ENCODE data around the gene ZNF536. TPM values are rescaled to one million over a fixed set of nuclear protein-coding genes. Genes with fewer than 3 reads are reported as not detected.

The ZNF536 gene
- total RNA-seq, 2 experiments from 2014 or later: not detected

- Mint-ChIP-seq H3K9me3 (no peaks in the 10 kb centered on the region), H3K4me3 (no peak overlapping the region), H3K36me3 (ENCODE audit: low read depth) (no peaks in the 10 kb centered on the region), H3K27me3 (no peaks in the 10 kb centered on the region), H3K4me1 (no peaks in the 10 kb centered on the region), H3K27ac (no peak overlapping the region)
- ChIA-PET CTCF (no interaction called here), POLR2A (no interaction called here)
- DNase-seq: no peak
Measured at GRCh38 chr19:30547246-30547645, 175.1 kb downstream of the ZNF536 start.

GRCh38 chr19:30549151-30549550 lies 177.0 kb downstream of the ZNF536 start:
- no peak overlapping the region for H3K27ac Mint-ChIP-seq
- DNase-seq: no peak
- H3K9me3 Mint-ChIP-seq: no peaks in the 10 kb centered on the region
- CTCF ChIA-PET: no interaction called here
- no peak overlapping the region for H3K4me3 Mint-ChIP-seq
- POLR2A ChIA-PET: no interaction called here
- no peaks in the 10 kb centered on the region for H3K36me3 Mint-ChIP-seq (ENCODE audit: low read depth)
- no peaks in the 10 kb centered on the region for H3K27me3 Mint-ChIP-seq
- no peaks in the 10 kb centered on the region for H3K4me1 Mint-ChIP-seq

GRCh38 chr19:30551271-30551670 lies 179.1 kb downstream of the ZNF536 start:
- no peak overlapping the region for H3K4me3 Mint-ChIP-seq
- no peaks in the 10 kb centered on the region for H3K4me1 Mint-ChIP-seq
- ChIA-PET POLR2A (no interaction called here), CTCF (no interaction called here)
- H3K27ac Mint-ChIP-seq: no peak overlapping the region
- H3K9me3 Mint-ChIP-seq: no peaks in the 10 kb centered on the region
- no peaks in the 10 kb centered on the region for H3K36me3 Mint-ChIP-seq (ENCODE audit: low read depth)
- no peak for DNase-seq
- H3K27me3 Mint-ChIP-seq: no peaks in the 10 kb centered on the region

- no peaks in the 10 kb centered on the region for H3K36me3 Mint-ChIP-seq (ENCODE audit: low read depth)
- POLR2A ChIA-PET: no interaction called here
- no peak overlapping the region for H3K4me3 Mint-ChIP-seq
- H3K27me3 Mint-ChIP-seq: no peaks in the 10 kb centered on the region
- no peaks in the 10 kb centered on the region for H3K4me1 Mint-ChIP-seq
- no peak for DNase-seq
- CTCF ChIA-PET: no interaction called here
- no peak overlapping the region for H3K27ac Mint-ChIP-seq
- no peaks in the 10 kb centered on the region for H3K9me3 Mint-ChIP-seq
Measured at GRCh38 chr19:30552593-30552992, 180.4 kb downstream of the ZNF536 start.

- CTCF ChIA-PET: no interaction called here
- Mint-ChIP-seq H3K27me3 (no peaks in the 10 kb centered on the region), H3K4me3 (no peak overlapping the region), H3K4me1 (no peaks in the 10 kb centered on the region), H3K27ac (no peak overlapping the region), H3K36me3 (ENCODE audit: low read depth) (no peaks in the 10 kb centered on the region), H3K9me3 (no peaks in the 10 kb centered on the region)
- DNase-seq: no peak
- POLR2A ChIA-PET: no interaction called here
Measured at GRCh38 chr19:30555075-30555790, 183.0 kb downstream of the ZNF536 start.

GRCh38 chr19:30555791-30556110 lies 183.6 kb downstream of the ZNF536 start:
- Mint-ChIP-seq H3K4me3 (no peak overlapping the region), H3K27me3 (no peaks in the 10 kb centered on the region), H3K27ac (no peak overlapping the region), H3K4me1 (no peaks in the 10 kb centered on the region), H3K9me3 (no peaks in the 10 kb centered on the region), H3K36me3 (ENCODE audit: low read depth) (no peaks in the 10 kb centered on the region)
- POLR2A ChIA-PET: no interaction called here
- DNase-seq: no peak
- CTCF ChIA-PET: no interaction called here

- DNase-seq: no peak
- H3K36me3 Mint-ChIP-seq (ENCODE audit: low read depth): no peaks in the 10 kb centered on the region
- ChIA-PET POLR2A (no interaction called here), CTCF (no interaction called here)
- H3K4me3 Mint-ChIP-seq: no peak overlapping the region
- H3K9me3 Mint-ChIP-seq: no peaks in the 10 kb centered on the region
- no peaks in the 10 kb centered on the region for H3K4me1 Mint-ChIP-seq
- no peak overlapping the region for H3K27ac Mint-ChIP-seq
- H3K27me3 Mint-ChIP-seq: no peaks in the 10 kb centered on the region
Measured at GRCh38 chr19:30556230-30556711, 184.1 kb downstream of the ZNF536 start.

- no peaks in the 10 kb centered on the region for H3K27me3 Mint-ChIP-seq
- no peaks in the 10 kb centered on the region for H3K36me3 Mint-ChIP-seq (ENCODE audit: low read depth)
- no peak overlapping the region for H3K27ac Mint-ChIP-seq
- no peak overlapping the region for H3K4me3 Mint-ChIP-seq
- H3K9me3 Mint-ChIP-seq: no peaks in the 10 kb centered on the region
- CTCF ChIA-PET: no interaction called here
- no peaks in the 10 kb centered on the region for H3K4me1 Mint-ChIP-seq
- no peak for DNase-seq
- POLR2A ChIA-PET: no interaction called here
Measured at GRCh38 chr19:30557212-30557611, 185.0 kb downstream of the ZNF536 start.

- ChIA-PET CTCF (no interaction called here), POLR2A (no interaction called here)
- Mint-ChIP-seq H3K27ac (no peak overlapping the region), H3K9me3 (no peaks in the 10 kb centered on the region), H3K36me3 (ENCODE audit: low read depth) (no peaks in the 10 kb centered on the region), H3K4me3 (no peak overlapping the region), H3K27me3 (no peaks in the 10 kb centered on the region), H3K4me1 (no peaks in the 10 kb centered on the region)
- no peak for DNase-seq
Measured at GRCh38 chr19:30557927-30558557, 185.9 kb downstream of the ZNF536 start.

- Mint-ChIP-seq H3K36me3 (ENCODE audit: low read depth) (no peaks in the 10 kb centered on the region), H3K27me3 (no peaks in the 10 kb centered on the region), H3K27ac (no peak overlapping the region), H3K9me3 (no peaks in the 10 kb centered on the region), H3K4me3 (no peak overlapping the region), H3K4me1 (no peaks in the 10 kb centered on the region)
- POLR2A ChIA-PET: no interaction called here
- no peak for DNase-seq
- CTCF ChIA-PET: no interaction called here
Measured at GRCh38 chr19:30558793-30559192, 186.6 kb downstream of the ZNF536 start.

GRCh38 chr19:30559446-30559845 lies 187.3 kb downstream of the ZNF536 start:
- Mint-ChIP-seq H3K4me3 (no peak overlapping the region), H3K27ac (no peak overlapping the region), H3K4me1 (no peaks in the 10 kb centered on the region), H3K36me3 (ENCODE audit: low read depth) (no peaks in the 10 kb centered on the region), H3K9me3 (no peaks in the 10 kb centered on the region), H3K27me3 (no peaks in the 10 kb centered on the region)
- DNase-seq: no peak
- POLR2A ChIA-PET: no interaction called here
- CTCF ChIA-PET: no interaction called here

- Mint-ChIP-seq H3K4me1 (no peaks in the 10 kb centered on the region), H3K4me3 (no peak overlapping the region), H3K9me3 (no peaks in the 10 kb centered on the region), H3K36me3 (ENCODE audit: low read depth) (no peaks in the 10 kb centered on the region), H3K27me3 (no peaks in the 10 kb centered on the region), H3K27ac (no peak overlapping the region)
- POLR2A ChIA-PET: no interaction called here
- CTCF ChIA-PET: no interaction called here
- no peak for DNase-seq
Measured at GRCh38 chr19:30562981-30563380, 190.8 kb downstream of the ZNF536 start.

GRCh38 chr19:30563691-30564090 lies 191.5 kb downstream of the ZNF536 start:
- CTCF ChIA-PET: no interaction called here

GRCh38 chr19:30564551-30565011 lies 192.4 kb downstream of the ZNF536 start:
- no peak for DNase-seq
- H3K27ac Mint-ChIP-seq: no peak overlapping the region
- no peaks in the 10 kb centered on the region for H3K36me3 Mint-ChIP-seq (ENCODE audit: low read depth)
- no peaks in the 10 kb centered on the region for H3K9me3 Mint-ChIP-seq
- no peaks in the 10 kb centered on the region for H3K4me1 Mint-ChIP-seq
- CTCF ChIA-PET: no interaction called here
- H3K4me3 Mint-ChIP-seq: no peak overlapping the region
- POLR2A ChIA-PET: no interaction called here
- H3K27me3 Mint-ChIP-seq: no peaks in the 10 kb centered on the region

More at GRCh38 chr19:30563691-30564090, 191.5 kb downstream of the ZNF536 start:
- no peaks in the 10 kb centered on the region for H3K27me3 Mint-ChIP-seq
- H3K9me3 Mint-ChIP-seq: no peaks in the 10 kb centered on the region
- no peak for DNase-seq
- H3K4me1 Mint-ChIP-seq: no peaks in the 10 kb centered on the region
- no peak overlapping the region for H3K27ac Mint-ChIP-seq
- POLR2A ChIA-PET: no interaction called here
- H3K4me3 Mint-ChIP-seq: no peak overlapping the region
- H3K36me3 Mint-ChIP-seq (ENCODE audit: low read depth): no peaks in the 10 kb centered on the region
